HL-60 (cell line): Measurements from ENCODE around the gene CALHM6.

Source experiments
- TF ChIP-seq, protein P1 (sequence below): IDR thresholded peaks from one replicate; pipeline ENCODE4 v1.5.1; 2011; ENCODE audit warnings: low read length, control low read depth, inconsistent platforms; ENCODE audit not compliant: insufficient read depth
- TF ChIP-seq, protein P2 (sequence below): IDR thresholded peaks from 2 replicates; pipeline ENCODE4 v1.6.1; 2012; ENCODE audit warnings: low read depth; ENCODE audit not compliant: insufficient replicate concordance

DNA sequence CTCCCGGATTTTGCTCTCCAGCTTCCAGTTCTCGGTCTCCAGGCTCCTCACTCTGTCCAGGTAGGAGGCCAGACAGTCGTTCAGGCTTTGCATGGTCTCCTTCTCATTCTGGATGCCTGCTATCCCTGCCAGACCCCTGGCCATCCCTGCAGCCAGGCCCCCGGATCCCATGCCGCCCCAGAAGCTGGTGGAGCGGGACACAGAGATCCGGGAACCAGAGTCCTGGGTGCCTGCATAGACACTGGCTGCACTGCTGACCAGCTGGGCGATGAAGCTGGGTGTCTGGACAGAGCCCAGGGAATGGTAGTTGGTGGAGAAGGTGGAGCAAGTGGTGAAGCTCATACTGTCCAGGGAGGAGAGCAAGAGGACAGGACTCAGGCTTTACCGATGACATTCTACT lies 2.9 kb upstream of the CALHM6 start:
- TF ChIP-seq, protein P1, sequence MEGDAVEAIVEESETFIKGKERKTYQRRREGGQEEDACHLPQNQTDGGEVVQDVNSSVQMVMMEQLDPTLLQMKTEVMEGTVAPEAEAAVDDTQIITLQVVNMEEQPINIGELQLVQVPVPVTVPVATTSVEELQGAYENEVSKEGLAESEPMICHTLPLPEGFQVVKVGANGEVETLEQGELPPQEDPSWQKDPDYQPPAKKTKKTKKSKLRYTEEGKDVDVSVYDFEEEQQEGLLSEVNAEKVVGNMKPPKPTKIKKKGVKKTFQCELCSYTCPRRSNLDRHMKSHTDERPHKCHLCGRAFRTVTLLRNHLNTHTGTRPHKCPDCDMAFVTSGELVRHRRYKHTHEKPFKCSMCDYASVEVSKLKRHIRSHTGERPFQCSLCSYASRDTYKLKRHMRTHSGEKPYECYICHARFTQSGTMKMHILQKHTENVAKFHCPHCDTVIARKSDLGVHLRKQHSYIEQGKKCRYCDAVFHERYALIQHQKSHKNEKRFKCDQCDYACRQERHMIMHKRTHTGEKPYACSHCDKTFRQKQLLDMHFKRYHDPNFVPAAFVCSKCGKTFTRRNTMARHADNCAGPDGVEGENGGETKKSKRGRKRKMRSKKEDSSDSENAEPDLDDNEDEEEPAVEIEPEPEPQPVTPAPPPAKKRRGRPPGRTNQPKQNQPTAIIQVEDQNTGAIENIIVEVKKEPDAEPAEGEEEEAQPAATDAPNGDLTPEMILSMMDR: no peak
- TF ChIP-seq, protein P2, sequence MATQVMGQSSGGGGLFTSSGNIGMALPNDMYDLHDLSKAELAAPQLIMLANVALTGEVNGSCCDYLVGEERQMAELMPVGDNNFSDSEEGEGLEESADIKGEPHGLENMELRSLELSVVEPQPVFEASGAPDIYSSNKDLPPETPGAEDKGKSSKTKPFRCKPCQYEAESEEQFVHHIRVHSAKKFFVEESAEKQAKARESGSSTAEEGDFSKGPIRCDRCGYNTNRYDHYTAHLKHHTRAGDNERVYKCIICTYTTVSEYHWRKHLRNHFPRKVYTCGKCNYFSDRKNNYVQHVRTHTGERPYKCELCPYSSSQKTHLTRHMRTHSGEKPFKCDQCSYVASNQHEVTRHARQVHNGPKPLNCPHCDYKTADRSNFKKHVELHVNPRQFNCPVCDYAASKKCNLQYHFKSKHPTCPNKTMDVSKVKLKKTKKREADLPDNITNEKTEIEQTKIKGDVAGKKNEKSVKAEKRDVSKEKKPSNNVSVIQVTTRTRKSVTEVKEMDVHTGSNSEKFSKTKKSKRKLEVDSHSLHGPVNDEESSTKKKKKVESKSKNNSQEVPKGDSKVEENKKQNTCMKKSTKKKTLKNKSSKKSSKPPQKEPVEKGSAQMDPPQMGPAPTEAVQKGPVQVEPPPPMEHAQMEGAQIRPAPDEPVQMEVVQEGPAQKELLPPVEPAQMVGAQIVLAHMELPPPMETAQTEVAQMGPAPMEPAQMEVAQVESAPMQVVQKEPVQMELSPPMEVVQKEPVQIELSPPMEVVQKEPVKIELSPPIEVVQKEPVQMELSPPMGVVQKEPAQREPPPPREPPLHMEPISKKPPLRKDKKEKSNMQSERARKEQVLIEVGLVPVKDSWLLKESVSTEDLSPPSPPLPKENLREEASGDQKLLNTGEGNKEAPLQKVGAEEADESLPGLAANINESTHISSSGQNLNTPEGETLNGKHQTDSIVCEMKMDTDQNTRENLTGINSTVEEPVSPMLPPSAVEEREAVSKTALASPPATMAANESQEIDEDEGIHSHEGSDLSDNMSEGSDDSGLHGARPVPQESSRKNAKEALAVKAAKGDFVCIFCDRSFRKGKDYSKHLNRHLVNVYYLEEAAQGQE: no peak
